ENCODE measurements around the gene PTPRG.

The PTPRG gene

GRCh38 chr3:62253971-62254370 lies 692.6 kb downstream of the PTPRG start:
- H3K9ac ChIP-seq (ENCODE audit: low read depth, low read length), result no peak overlapping the region
- peaks cover 2% of the 10 kb centered on the region; the same call in 1 of the 2 replicates for H3K4me1 ChIP-seq (ENCODE audit: insufficient read depth, low read length)
- no peaks in the 10 kb centered on the region for H3K9me3 ChIP-seq (ENCODE audit: insufficient read depth, low read depth, low read length)
- no peaks in the 10 kb centered on the region for H3K27me3 ChIP-seq (ENCODE audit: insufficient read depth, low read length)
- no peak overlapping the region for H3K4me3 ChIP-seq (ENCODE audit: low read length)
- peaks cover 11% of the 10 kb centered on the region; the same call in 1 of the 2 replicates for H3K36me3 ChIP-seq (ENCODE audit: insufficient read depth, low read depth, low read length)
- H3K27ac ChIP-seq (ENCODE audit: low read length), result no peak overlapping the region

GRCh38 chr3:62255758-62256157 lies 694.4 kb downstream of the PTPRG start:
- H3K9me3 ChIP-seq (ENCODE audit: insufficient read depth, low read depth, low read length), result no peaks in the 10 kb centered on the region
- no peak overlapping the region for H3K27ac ChIP-seq (ENCODE audit: low read length)
- no peaks in the 10 kb centered on the region for H3K27me3 ChIP-seq (ENCODE audit: insufficient read depth, low read length)
- H3K9ac ChIP-seq (ENCODE audit: low read depth, low read length), result no peak overlapping the region
- peaks cover 6% of the 10 kb centered on the region for H3K4me1 ChIP-seq (ENCODE audit: insufficient read depth, low read length)
- peaks cover 11% of the 10 kb centered on the region; the same call in 1 of the 2 replicates for H3K36me3 ChIP-seq (ENCODE audit: insufficient read depth, low read depth, low read length)
- no peak overlapping the region for H3K4me3 ChIP-seq (ENCODE audit: low read length)

- H3K9ac ChIP-seq (ENCODE audit: low read depth, low read length), result no peak overlapping the region
- H3K27me3 ChIP-seq (ENCODE audit: insufficient read depth, low read length), result no peaks in the 10 kb centered on the region
- H3K36me3 ChIP-seq (ENCODE audit: insufficient read depth, low read depth, low read length), result peaks cover 28% of the 10 kb centered on the region
- no peak overlapping the region for H3K4me3 ChIP-seq (ENCODE audit: low read length)
- H3K27ac ChIP-seq (ENCODE audit: low read length), result no peak overlapping the region
- peaks cover 14% of the 10 kb centered on the region for H3K4me1 ChIP-seq (ENCODE audit: insufficient read depth, low read length)
- no peaks in the 10 kb centered on the region for H3K9me3 ChIP-seq (ENCODE audit: insufficient read depth, low read depth, low read length)
Measured at GRCh38 chr3:62259924-62260323, 698.6 kb downstream of the PTPRG start.

- H3K4me3 ChIP-seq (ENCODE audit: low read length), result no peak overlapping the region
- no peak overlapping the region for H3K9ac ChIP-seq (ENCODE audit: low read depth, low read length)
- no peaks in the 10 kb centered on the region for H3K27me3 ChIP-seq (ENCODE audit: insufficient read depth, low read length)
- H3K4me1 ChIP-seq (ENCODE audit: insufficient read depth, low read length), result peaks cover 14% of the 10 kb centered on the region
- peaks cover 27% of the 10 kb centered on the region for H3K36me3 ChIP-seq (ENCODE audit: insufficient read depth, low read depth, low read length)
- no peak overlapping the region for H3K27ac ChIP-seq (ENCODE audit: low read length)
- H3K9me3 ChIP-seq (ENCODE audit: insufficient read depth, low read depth, low read length), result no peaks in the 10 kb centered on the region
Measured at GRCh38 chr3:62260655-62261054, 699.3 kb downstream of the PTPRG start.

GRCh38 chr3:62261121-62261520 lies 699.8 kb downstream of the PTPRG start:
- H3K9ac ChIP-seq (ENCODE audit: low read depth, low read length), result no peak overlapping the region
- no peak overlapping the region for H3K27ac ChIP-seq (ENCODE audit: low read length)
- no peak overlapping the region for H3K4me3 ChIP-seq (ENCODE audit: low read length)
- H3K27me3 ChIP-seq (ENCODE audit: insufficient read depth, low read length), result no peaks in the 10 kb centered on the region
- peaks cover 26% of the 10 kb centered on the region for H3K36me3 ChIP-seq (ENCODE audit: insufficient read depth, low read depth, low read length)
- no peaks in the 10 kb centered on the region for H3K9me3 ChIP-seq (ENCODE audit: insufficient read depth, low read depth, low read length)
- peaks cover 14% of the 10 kb centered on the region for H3K4me1 ChIP-seq (ENCODE audit: insufficient read depth, low read length)

- Histone ChIP-seq H3K4me3 (ENCODE audit: low read length) (no peak overlapping the region), H3K36me3 (ENCODE audit: insufficient read depth, low read depth, low read length) (peaks cover 26% of the 10 kb centered on the region), H3K27ac (ENCODE audit: low read length) (no peak overlapping the region), H3K4me1 (ENCODE audit: insufficient read depth, low read length) (peaks cover 14% of the 10 kb centered on the region), H3K27me3 (ENCODE audit: insufficient read depth, low read length) (no peaks in the 10 kb centered on the region), H3K9me3 (ENCODE audit: insufficient read depth, low read depth, low read length) (no peaks in the 10 kb centered on the region), H3K9ac (ENCODE audit: low read depth, low read length) (no peak overlapping the region)
Measured at GRCh38 chr3:62261736-62262135, 700.4 kb downstream of the PTPRG start.

GRCh38 chr3:62265528-62265927 lies 704.2 kb downstream of the PTPRG start:
- Histone ChIP-seq H3K9ac (ENCODE audit: low read depth, low read length) (no peak overlapping the region), H3K9me3 (ENCODE audit: insufficient read depth, low read depth, low read length) (no peaks in the 10 kb centered on the region), H3K36me3 (ENCODE audit: insufficient read depth, low read depth, low read length) (peaks cover 56% of the 10 kb centered on the region), H3K4me3 (ENCODE audit: low read length) (no peak overlapping the region), H3K4me1 (ENCODE audit: insufficient read depth, low read length) (peaks cover 11% of the 10 kb centered on the region), H3K27ac (ENCODE audit: low read length) (no peak overlapping the region), H3K27me3 (ENCODE audit: insufficient read depth, low read length) (no peaks in the 10 kb centered on the region)

GRCh38 chr3:62266668-62267283 lies 705.4 kb downstream of the PTPRG start:
- no peak overlapping the region for H3K4me3 ChIP-seq (ENCODE audit: low read length)
- H3K4me1 ChIP-seq (ENCODE audit: insufficient read depth, low read length), result no peaks in the 10 kb centered on the region
- no peaks in the 10 kb centered on the region for H3K9me3 ChIP-seq (ENCODE audit: insufficient read depth, low read depth, low read length)
- H3K27ac ChIP-seq (ENCODE audit: low read length), result no peak overlapping the region
- H3K27me3 ChIP-seq (ENCODE audit: insufficient read depth, low read length), result no peaks in the 10 kb centered on the region
- peaks cover 69% of the 10 kb centered on the region for H3K36me3 ChIP-seq (ENCODE audit: insufficient read depth, low read depth, low read length)
- H3K9ac ChIP-seq (ENCODE audit: low read depth, low read length), result no peak overlapping the region

- peaks cover 82% of the 10 kb centered on the region for H3K36me3 ChIP-seq (ENCODE audit: insufficient read depth, low read depth, low read length)
- no peak overlapping the region for H3K4me3 ChIP-seq (ENCODE audit: low read length)
- no peaks in the 10 kb centered on the region for H3K4me1 ChIP-seq (ENCODE audit: insufficient read depth, low read length)
- H3K27ac ChIP-seq (ENCODE audit: low read length), result no peak overlapping the region
- no peaks in the 10 kb centered on the region for H3K27me3 ChIP-seq (ENCODE audit: insufficient read depth, low read length)
- no peak overlapping the region for H3K9ac ChIP-seq (ENCODE audit: low read depth, low read length)
- H3K9me3 ChIP-seq (ENCODE audit: insufficient read depth, low read depth, low read length), result no peaks in the 10 kb centered on the region
Measured at GRCh38 chr3:62276658-62277180, 715.3 kb downstream of the PTPRG start.

GRCh38 chr3:62277450-62277849 lies 716.1 kb downstream of the PTPRG start:
- no peak overlapping the region for H3K9ac ChIP-seq (ENCODE audit: low read depth, low read length)
- H3K36me3 ChIP-seq (ENCODE audit: insufficient read depth, low read depth, low read length), result peaks cover 79% of the 10 kb centered on the region

GRCh38 chr3:62277986-62278385 lies 716.6 kb downstream of the PTPRG start:
- Histone ChIP-seq H3K4me1 (ENCODE audit: insufficient read depth, low read length) (no peaks in the 10 kb centered on the region), H3K36me3 (ENCODE audit: insufficient read depth, low read depth, low read length) (peaks cover 80% of the 10 kb centered on the region), H3K4me3 (ENCODE audit: low read length) (no peak overlapping the region), H3K27me3 (ENCODE audit: insufficient read depth, low read length) (no peaks in the 10 kb centered on the region), H3K9ac (ENCODE audit: low read depth, low read length) (no peak overlapping the region), H3K27ac (ENCODE audit: low read length) (no peak overlapping the region), H3K9me3 (ENCODE audit: insufficient read depth, low read depth, low read length) (no peaks in the 10 kb centered on the region)

More at GRCh38 chr3:62277450-62277849, 716.1 kb downstream of the PTPRG start:
- Histone ChIP-seq H3K9me3 (ENCODE audit: insufficient read depth, low read depth, low read length) (no peaks in the 10 kb centered on the region), H3K27me3 (ENCODE audit: insufficient read depth, low read length) (no peaks in the 10 kb centered on the region), H3K4me3 (ENCODE audit: low read length) (no peak overlapping the region), H3K27ac (ENCODE audit: low read length) (no peak overlapping the region), H3K4me1 (ENCODE audit: insufficient read depth, low read length) (no peaks in the 10 kb centered on the region)

GRCh38 chr3:62281726-62282125 lies 720.4 kb downstream of the PTPRG start:
- Histone ChIP-seq H3K27me3 (ENCODE audit: insufficient read depth, low read length) (no peaks in the 10 kb centered on the region), H3K9ac (ENCODE audit: low read depth, low read length) (no peak overlapping the region), H3K9me3 (ENCODE audit: insufficient read depth, low read depth, low read length) (no peaks in the 10 kb centered on the region), H3K4me1 (ENCODE audit: insufficient read depth, low read length) (peaks cover 5% of the 10 kb centered on the region; the same call in 1 of the 2 replicates), H3K4me3 (ENCODE audit: low read length) (no peak overlapping the region), H3K27ac (ENCODE audit: low read length) (no peak overlapping the region), H3K36me3 (ENCODE audit: insufficient read depth, low read depth, low read length) (peaks cover 55% of the 10 kb centered on the region)

Data from iPS-20b (cell line).